VCaP (cell line): ENCODE measurements around the gene ABCA1.

Experiments
- H3K27ac ChIP-seq: fragments of 450-650 bp; 2 replicates; pipeline ENCODE4 v1.5.1; 2017
- CTCF ChIP-seq: fragments of 450-650 bp; conservative IDR thresholded peaks from 2 replicates; pipeline ENCODE4 v1.5.1; 2017; ENCODE audit warnings: mild to moderate bottlenecking, moderate library complexity

The ABCA1 gene

GRCh38 chr9:104907278-104907951 is 20.5 kb downstream of the ABCA1 start:
- TF ChIP-seq CTCF = no peak
- H3K27ac ChIP-seq = no peak overlapping the region

- TF ChIP-seq CTCF = no peak
- no peak overlapping the region for H3K27ac ChIP-seq
Observed at GRCh38 chr9:104906441-104907277, 21.3 kb downstream of the ABCA1 start.

GRCh38 chr9:104905931-104906330 is 22.0 kb downstream of the ABCA1 start:
- H3K27ac ChIP-seq = no peak overlapping the region
- no peak for TF ChIP-seq CTCF

- no peak overlapping the region for H3K27ac ChIP-seq
- TF ChIP-seq CTCF = no peak
Observed at GRCh38 chr9:104905153-104905901, 22.6 kb downstream of the ABCA1 start.

GRCh38 chr9:104903609-104904008 is 24.3 kb downstream of the ABCA1 start:
- H3K27ac ChIP-seq = no peak overlapping the region
- no peak for TF ChIP-seq CTCF

- no peak for TF ChIP-seq CTCF
Observed at GRCh38 chr9:104900871-104901270, 27.1 kb downstream of the ABCA1 start.

GRCh38 chr9:104900324-104900723 is 27.6 kb downstream of the ABCA1 start:
- no peak overlapping the region for H3K27ac ChIP-seq
- TF ChIP-seq CTCF = no peak

More at GRCh38 chr9:104900871-104901270, 27.1 kb downstream of the ABCA1 start:
- no peak overlapping the region for H3K27ac ChIP-seq
